SHP77 (cell line): ENCODE results near the gene SULT2B1.
"Not testable (repeated sequence)": the region's sequence is repeated elsewhere in the genome, so short reads cannot be mapped to it uniquely, and the experiment has no call there.

Experiments
- DNase-seq, 2 experiments: peaks; one replicate each; lab custom pipeline; 2025; lab: John Stamatoyannopoulos, UW

Gene SULT2B1

GRCh38 chr19:48558018-48558684 lies 6.2 kb downstream of the SULT2B1 start:
- DNase-seq, result no peak

DNA sequence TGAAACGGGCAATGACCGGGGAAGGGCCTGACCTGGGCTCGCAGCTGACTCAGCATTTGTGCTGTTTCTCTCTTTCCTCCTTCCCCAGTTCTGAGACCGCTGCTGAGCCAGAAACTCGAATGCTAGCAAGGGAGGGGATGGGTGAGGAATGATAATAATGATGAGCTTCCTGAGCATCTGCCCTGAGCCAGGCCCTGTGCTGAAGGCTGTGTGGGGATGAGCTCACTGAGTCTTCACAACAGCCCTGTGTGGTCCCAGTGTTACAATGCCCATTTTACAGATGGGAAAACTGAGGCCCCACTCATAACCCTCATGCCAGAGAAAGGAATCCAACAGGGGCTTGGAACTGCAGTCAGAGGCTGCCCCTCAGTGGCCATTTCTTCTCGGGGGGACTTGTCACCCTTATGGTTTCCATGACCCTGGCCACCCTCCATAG lies 8.1 kb downstream of the SULT2B1 start:
- DNase-seq, result no peak

DNA sequence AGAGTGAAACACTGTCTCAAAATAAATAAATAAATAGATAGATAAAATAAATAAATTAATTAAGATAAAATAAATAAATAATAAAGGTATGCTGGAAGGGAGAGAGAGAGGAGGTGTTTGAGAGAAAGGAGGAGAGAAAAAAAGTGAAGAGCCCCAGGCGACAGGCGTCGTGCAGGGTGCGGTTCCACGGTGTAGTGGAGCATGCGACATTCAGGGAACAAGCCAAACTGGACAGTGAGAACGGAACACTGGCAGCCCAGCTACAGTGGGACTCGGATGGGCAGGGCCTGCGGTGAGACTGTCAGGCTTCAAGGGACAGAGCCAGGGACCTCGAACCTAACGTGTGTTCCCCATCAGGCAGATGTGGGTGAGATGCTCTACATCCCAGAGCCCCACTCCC lies 9.4 kb downstream of the SULT2B1 start:
- no peak for DNase-seq

DNA sequence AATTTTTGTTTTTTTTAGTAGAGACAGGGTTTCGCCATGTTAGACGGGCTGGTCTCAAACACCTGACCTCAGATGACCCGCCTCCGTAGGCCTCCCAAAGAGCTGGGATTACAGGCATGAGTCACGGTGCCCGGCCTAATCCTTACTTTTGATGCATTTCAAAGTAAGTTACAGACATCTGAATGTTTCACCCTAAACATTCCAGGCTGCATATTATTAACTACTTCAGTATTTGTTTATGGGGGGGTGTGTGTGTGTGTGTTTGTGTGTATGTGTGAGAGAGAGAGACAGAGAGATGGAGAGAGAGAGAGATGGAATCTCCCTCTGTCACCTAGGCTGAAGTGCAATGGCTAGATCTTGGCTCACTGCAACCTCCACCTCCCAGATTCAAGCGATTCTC lies 13.1 kb downstream of the SULT2B1 start:
- DNase-seq, result no peak

DNA sequence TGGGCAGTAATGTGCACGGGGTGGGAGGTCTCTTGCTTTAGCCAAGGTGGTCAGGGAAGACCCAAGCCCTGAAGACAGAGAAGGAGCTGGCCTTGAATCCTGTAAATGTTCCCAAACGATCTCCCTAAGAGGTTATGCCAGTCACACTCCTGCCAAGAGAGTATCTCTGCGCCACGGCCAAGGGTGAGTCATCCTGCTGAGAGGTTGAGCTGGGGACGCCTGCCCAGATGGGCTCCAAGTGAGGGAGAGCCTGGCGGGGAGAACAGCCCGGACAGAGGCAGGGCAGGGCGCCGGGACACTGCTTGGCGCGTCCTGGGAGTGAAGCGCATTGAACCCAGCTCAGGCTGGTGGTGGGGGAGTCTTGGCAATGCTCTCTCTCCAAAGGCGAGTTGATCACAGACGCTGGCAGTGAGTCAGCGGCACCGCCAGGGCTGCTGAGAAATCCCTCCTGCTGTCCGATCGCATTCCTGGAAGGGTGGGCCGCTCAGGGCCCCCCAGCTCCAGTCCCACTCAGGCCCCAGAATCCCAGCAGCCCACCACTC lies 16.4 kb downstream of the SULT2B1 start:
- peak; percentile 34 to 59 for DNase-seq

DNA sequence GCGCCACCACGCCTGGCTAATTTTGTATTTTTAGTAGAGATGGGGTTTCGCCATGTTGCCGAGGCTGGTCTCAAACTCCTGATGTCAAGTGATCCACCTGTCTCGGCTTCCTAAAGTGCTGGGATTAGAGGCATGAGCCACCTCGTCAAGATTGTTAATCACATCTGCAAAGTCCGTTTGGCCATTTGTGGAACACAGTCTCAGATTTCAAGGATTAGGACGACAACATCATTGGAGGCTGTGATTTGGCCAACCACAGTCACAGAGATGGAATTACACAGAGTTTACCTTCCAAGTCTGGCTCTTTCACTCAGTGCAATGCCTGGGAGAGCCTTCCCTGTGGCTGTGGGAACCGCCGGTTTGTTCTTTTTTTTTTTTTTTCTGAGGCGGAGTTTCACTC lies 17.8 kb downstream of the SULT2B1 start:
- no peak for DNase-seq

DNA sequence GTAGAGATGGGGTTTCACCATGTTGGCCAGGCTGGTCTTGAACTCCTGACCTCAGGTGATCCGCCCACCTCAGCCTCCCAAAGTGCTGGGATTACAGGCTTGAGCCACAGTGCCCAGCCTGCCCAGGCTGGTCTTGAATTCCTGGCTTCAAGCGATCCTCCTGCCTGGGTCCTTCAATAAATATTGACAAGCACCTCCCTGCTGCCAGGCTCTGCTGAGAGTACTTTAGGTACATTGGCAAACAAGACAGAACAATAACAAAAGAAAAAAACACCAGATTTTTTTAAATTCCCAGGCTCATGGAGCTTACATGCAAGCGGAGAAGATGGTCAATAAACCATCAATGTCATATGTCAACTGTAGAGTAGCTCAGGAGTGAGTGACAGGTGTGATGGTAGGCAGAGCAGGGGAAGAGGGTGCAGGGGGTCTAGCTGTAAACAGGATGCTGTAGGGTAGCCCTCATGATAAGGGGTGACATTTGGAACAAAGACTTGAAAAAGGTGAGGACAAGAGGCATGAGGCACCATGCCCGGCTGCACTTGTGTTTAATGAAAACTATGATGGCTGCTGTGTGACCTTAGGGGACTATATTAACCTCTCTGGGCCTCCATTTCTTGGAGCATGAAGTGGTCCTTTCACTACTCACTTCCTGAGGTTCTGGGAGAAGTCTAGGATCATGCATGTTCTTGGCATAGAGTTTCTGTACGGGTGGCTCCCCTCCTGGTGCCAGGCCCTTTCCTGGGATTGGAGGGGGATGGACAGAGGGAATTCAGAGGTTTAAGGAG lies 19.6 kb downstream of the SULT2B1 start:
- no peak for DNase-seq

DNA sequence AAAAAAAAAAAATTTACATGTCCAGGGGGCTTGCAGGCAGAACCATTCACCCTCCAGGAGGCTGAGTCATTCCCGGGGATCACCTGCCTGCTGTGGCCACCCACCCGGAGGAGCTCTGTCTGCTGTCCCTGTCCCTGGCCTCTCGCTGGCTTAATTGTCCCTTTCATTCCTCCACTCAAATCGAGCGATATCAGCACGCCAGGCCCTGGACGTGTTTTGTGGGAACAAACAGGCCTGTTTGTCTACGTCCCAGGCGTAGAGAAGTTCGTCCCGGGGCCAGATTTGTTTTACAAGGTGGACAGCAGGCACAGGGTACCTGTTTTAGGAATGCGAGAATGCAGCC lies 21.2 kb downstream of the SULT2B1 start:
- no peak for DNase-seq

GRCh38 chr19:48575931-48576622 lies 24.1 kb downstream of the SULT2B1 start:
- DNase-seq, result no peak

DNA sequence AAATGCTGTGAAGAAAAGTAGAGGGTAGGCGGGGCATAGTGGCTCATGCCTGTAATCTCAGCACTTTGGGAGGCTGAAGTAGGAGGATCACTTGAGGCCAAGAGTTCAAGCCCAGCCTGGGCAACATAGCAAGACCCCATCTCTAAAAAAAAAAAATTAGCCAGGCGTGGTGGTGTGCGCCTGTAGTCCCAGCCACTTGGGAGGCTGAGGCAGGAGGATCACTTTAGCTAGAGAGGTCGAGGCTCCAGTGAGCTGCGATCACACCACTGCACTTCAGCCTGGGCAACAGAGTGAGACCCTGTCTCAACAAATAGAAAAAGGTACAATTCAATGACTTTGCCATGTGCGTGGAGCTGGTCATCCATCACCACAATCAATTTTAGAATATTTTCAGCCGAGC lies 25.9 kb downstream of the SULT2B1 start:
- not testable (repeated sequence) for DNase-seq

GRCh38 chr19:48578891-48579290 lies 26.9 kb downstream of the SULT2B1 start:
- no peak for DNase-seq

DNA sequence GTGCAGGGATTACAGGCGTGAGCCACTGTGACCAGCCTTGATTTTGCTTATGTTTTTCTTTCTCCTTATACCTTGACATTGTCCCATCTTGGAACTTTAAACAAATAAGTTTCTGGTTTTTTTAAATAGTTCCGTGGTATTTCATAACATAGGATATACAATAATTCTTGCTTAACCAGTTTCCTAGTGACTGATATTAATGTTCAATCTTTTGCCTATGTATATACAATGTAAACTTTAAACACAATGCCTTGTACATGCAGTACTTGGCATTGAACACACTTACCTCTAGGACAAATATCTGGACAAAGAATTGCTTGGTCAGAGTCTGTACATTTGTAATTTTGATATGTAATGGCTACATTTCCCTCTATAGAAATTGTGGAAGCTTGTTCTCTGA lies 30.2 kb downstream of the SULT2B1 start:
- DNase-seq, result no peak

- DNase-seq, result no peak
Observed at GRCh38 chr19:48587387-48587786, 35.4 kb downstream of the SULT2B1 start.

DNA sequence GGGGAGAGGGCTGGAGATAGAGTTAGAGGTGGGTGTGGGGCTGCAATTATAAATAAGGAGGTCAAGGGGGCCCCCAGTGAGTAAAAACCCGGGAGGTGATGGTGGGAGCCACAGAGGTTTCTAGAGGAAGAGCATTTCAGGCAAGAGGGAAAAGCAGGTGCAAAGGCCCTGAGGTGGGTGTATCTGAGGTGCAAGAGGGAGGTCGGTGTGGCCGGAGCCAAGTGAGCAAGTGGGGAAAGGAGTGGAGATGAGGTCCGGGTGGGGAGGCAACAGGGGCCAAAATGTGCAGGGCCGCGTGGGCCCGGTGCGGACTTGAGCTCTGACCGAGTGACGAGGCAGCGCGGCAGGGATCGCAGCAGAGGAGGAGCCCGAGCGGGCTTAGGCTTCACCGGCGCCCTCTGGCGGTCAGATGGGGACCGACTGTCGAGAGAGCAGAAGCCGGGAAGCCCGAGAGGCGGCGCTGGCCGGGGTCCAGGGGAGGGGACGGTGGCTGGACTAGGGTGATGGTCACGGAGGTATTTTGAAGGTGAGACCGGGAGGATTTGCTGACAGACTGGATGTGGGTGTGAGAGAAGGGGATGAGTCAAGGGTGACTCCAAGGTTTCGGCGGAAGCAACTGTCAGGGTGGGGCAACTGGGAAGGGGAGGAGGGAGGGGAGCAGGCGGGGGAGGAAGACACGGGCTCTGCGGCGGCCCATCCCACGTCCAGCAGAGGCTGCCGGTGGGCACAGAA lies 36.9 kb downstream of the SULT2B1 start:
- DNase-seq, result peak; percentile 62 to 84

- no peak for DNase-seq
Observed at GRCh38 chr19:48591021-48591420, 39.0 kb downstream of the SULT2B1 start.

DNA sequence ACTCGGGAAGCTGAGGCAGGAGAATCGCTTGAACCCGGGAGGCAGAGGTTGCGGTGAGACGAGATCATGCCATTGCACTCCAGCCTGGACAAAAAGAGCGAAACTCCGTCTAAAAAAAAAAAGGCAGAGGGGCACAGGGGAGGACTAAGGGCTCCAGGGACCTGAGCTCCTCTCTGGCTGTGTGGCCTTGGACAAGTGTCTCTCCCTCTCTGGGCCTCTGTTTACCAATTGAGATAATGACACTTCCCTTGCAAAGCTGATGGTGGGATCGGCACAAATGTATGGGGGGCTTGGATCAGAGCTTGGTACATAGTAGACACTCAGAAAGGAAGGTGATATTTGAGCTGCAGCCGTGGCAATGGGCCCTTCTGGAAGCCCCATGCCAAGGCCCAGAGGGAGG lies 43.2 kb downstream of the SULT2B1 start:
- DNase-seq, result no peak

DNA sequence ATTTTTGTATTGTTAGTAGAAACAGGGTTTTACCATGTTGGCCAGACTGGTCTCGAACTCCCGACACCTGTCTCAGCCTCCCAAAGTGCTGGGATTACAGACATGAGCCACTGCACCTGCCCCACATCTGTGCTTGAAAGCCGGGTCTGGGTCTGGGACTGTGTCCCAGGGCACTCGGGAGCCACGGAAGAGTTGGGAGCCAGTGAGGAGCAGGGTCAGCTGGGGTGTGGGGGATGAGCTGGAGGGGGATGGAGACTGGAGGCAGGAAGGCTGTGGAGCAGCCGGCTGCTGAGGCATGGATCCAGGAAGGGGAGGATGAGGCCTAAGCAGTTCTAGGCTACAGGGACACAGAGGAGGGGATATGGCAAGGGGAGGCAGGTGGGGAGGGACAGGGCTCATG lies 43.9 kb downstream of the SULT2B1 start:
- no peak for DNase-seq

GRCh38 chr19:48596237-48596636 lies 44.3 kb downstream of the SULT2B1 start:
- DNase-seq, result no peak

- DNase-seq, result no peak
Observed at GRCh38 chr19:48596679-48597465, 44.9 kb downstream of the SULT2B1 start.

GRCh38 chr19:48598996-48599700 lies 47.2 kb downstream of the SULT2B1 start:
- no peak for DNase-seq
